Spinal cord (tissue), 10 donors: ENCODE data around the gene GPR137C. TPM values are rescaled to one million over a fixed set of nuclear protein-coding genes. Genes with fewer than 3 reads are reported as not detected.

Experiments used
- DNase-seq, 6 donors: peaks; one replicate each; pipeline versions ENCODE4 v3.0.0 to v3.0.0-alpha.2; 2013 to 2015; ENCODE audit warnings: low spot score in 6 of 6, low read depth in 4 of 6
- H3K27ac ChIP-seq: one replicate; pipeline ENCODE4 v1.5.1; 2013; ENCODE audit warnings: low read depth, low read length, control low read depth
- H3K27me3 ChIP-seq: one replicate; pipeline ENCODE4 v1.6.1; 2013; ENCODE audit warnings: low read length; ENCODE audit not compliant: control insufficient read depth, insufficient read depth
- H3K36me3 ChIP-seq: one replicate; pipeline ENCODE4 v1.6.1; 2013; ENCODE audit warnings: low read length; ENCODE audit not compliant: control insufficient read depth, insufficient read depth
- H3K4me1 ChIP-seq: one replicate; pipeline ENCODE4 v1.6.1; 2013; ENCODE audit warnings: low read length; ENCODE audit not compliant: control insufficient read depth, insufficient read depth
- H3K4me3 ChIP-seq: one replicate; pipeline ENCODE4 v1.5.1; 2013; ENCODE audit warnings: low read depth, low read length, control low read depth
- H3K9me3 ChIP-seq: one replicate; pipeline ENCODE4 v1.6.1; 2013; ENCODE audit warnings: low read length; ENCODE audit not compliant: control insufficient read depth, insufficient read depth
- WGBS: methylation state at CpG from one replicate; pipeline ENCODE4 v1.1.5; 2013; ENCODE audit warnings: missing lambda C conversion rate; ENCODE audit not compliant: insufficient coverage; 5-methylcytosine and 5-hydroxymethylcytosine counted together
- polyA plus RNA-seq, 2 donors: library from polyadenylated mRNA; unstranded; fragments of 120-200 nt; gene quantifications; one replicate each; pipeline ENCODE4 v1.2.1, GENCODE V29; 2013; ENCODE audit not compliant: insufficient read length in 2 of 2
- total RNA-seq, 2 donors: library from RNA; depleted of rRNA in 1 of 2; stranded (reverse); fragments of 120-200 nt in 1 of 2; fragments of >200 nt in 1 of 2; gene quantifications; one replicate each; pipeline versions ENCODE4 v1.2.3 to v1.2.4, GENCODE V29; 2013 to 2014
- donor health status: healthy.

Gene GPR137C
- total and polyA plus RNA-seq, 4 donors = 6.7 to 37.9 (median 29.5) TPM

DNA sequence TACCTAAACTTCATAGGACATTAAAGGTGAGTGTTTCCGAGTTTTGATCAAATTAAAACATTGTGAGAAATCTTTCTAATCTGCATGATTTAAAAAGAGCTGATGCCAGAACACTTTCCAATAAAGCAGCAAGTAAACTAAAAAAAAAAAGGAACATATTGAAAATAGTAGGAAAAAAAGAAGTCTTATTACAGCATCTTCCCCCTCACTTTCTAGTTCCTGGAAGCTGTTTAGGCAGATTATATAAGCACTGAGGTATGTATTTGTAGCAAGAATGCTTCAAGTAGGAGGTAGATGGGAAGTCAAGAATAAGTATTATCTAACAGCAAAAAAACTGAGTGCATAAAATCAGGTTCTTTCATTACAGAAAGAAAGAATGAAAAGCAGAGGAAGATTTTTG is 96.9 kb downstream of the GPR137C start:
- H3K36me3 ChIP-seq = peaks cover 12% of the 10 kb centered on the region
- no CpG with 5 or more reads among the region's 1 CpG for WGBS
- no peaks in the 10 kb centered on the region for H3K4me1 ChIP-seq
- H3K4me3 ChIP-seq = no peak overlapping the region
- no peak for DNase-seq
- H3K27me3 ChIP-seq = no peaks in the 10 kb centered on the region
- no peaks in the 10 kb centered on the region for H3K9me3 ChIP-seq
- no peak overlapping the region for H3K27ac ChIP-seq

DNA sequence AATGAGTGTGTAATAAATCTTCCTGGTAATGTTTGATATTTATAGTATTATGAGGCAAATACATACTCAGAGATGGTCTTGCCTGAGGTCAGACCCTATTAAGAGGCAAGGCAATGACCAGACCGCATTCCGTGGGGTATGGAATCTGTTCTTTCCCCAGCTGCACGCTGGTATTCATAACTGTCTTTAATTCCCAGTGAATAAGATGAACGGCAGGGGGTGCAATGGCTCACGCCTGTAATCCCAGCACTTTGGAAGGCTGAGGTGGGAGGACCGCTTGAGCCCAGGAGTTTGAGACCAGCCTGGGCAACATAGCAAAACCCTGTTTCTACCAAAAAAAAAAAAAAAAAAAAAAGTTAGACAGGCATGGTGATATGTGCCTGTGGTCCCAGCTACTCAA is 98.1 kb downstream of the GPR137C start:
- DNase-seq = no peak
- WGBS = 90% methylated on average over 3 of the region's 6 CpGs
- H3K36me3 ChIP-seq = peaks cover 9% of the 10 kb centered on the region
- H3K27me3 ChIP-seq = no peaks in the 10 kb centered on the region
- H3K27ac ChIP-seq = no peak overlapping the region
- no peaks in the 10 kb centered on the region for H3K4me1 ChIP-seq
- no peaks in the 10 kb centered on the region for H3K9me3 ChIP-seq
- no peak overlapping the region for H3K4me3 ChIP-seq

DNA sequence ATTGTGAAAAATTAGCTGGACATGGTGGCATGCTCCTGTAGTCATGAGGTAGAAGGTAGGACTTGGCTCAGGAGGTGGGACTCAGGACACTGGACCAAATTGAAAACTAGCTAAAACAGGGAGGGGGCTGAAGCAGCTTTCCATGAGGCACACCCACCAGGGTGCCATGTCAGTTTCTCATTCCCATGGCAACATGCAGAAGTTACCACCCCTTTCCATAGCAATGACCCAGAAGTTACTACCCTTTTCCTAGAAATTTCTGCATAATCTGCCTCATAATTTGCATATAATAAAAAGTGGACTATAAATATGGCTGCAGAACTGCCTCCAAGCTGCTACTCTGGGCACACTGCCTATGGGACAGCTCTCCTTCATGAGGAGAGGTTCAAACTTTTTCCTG is 104.3 kb downstream of the GPR137C start:
- no peak overlapping the region for H3K4me3 ChIP-seq
- H3K27me3 ChIP-seq = no peaks in the 10 kb centered on the region
- peaks cover 6% of the 10 kb centered on the region for H3K36me3 ChIP-seq
- H3K27ac ChIP-seq = no peak overlapping the region
- no peak for DNase-seq
- H3K9me3 ChIP-seq = no peaks in the 10 kb centered on the region
- H3K4me1 ChIP-seq = no peaks in the 10 kb centered on the region

DNA sequence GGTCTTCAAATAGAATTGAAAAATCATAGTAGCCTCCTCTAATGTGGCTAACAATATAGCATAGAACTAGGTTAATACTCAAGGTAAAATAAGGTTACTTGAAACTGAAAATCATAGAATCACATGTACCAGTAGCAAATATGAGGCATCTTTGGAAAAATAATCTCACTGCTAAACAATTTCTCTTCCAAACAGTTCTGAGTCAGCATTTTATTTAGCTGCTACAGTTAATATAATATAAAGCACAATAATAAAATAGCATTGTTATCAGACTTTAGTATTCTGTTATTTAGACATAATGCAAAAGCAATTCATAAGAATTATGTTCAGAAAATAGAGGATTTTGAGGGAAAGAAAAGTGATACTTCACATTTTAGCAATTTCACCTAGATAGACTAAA is 107.7 kb downstream of the GPR137C start:
- Histone ChIP-seq H3K27ac (no peak overlapping the region), H3K9me3 (no peaks in the 10 kb centered on the region), H3K36me3 (peaks cover 5% of the 10 kb centered on the region), H3K27me3 (no peaks in the 10 kb centered on the region), H3K4me1 (no peaks in the 10 kb centered on the region), H3K4me3 (no peak overlapping the region)
- no peak for DNase-seq

DNA sequence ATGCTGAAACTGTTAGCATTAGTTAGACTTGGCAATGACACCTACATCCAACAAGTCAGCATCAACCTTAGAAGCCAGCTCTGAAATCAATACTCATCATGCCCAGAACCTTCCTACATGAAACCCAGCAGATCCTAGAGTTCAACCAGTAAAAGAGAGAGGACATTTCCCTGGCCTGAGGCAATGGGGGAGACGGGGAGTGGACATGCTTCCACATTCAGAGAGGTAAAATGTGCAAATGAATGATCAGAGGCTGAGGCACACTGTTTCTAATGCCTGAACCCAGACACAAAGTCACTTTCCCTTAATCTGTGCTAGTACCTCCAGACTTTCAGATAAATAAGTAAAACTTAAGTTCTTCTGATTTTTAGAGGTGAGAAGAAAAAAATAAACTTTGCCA is 108.2 kb downstream of the GPR137C start:
- no peak overlapping the region for H3K4me3 ChIP-seq
- WGBS = no CpG with 5 or more reads among the region's 1 CpG
- no peak for DNase-seq

DNA sequence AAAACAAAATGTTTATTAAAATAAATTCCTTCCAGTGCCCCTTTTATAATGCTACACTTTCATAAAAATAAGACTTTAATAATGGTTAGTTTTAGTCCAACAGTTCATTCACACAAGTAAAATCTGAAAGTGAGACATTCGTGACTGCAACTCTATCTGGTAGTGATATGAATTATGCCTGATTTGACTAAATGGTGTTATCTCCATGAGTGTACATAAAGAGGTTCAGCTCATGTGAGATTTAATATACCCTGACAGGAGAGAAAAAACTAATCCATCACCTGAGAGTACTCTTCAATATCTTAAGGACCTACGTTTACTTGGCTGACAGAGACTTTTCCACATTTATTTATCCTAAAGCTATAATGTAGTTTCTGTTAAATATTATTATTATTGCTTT is 108.7 kb downstream of the GPR137C start:
- no peaks in the 10 kb centered on the region for H3K9me3 ChIP-seq
- no peak overlapping the region for H3K27ac ChIP-seq
- WGBS = no CpG with 5 or more reads among the region's 2 CpGs
- no peak for DNase-seq
- H3K4me3 ChIP-seq = no peak overlapping the region
- no peaks in the 10 kb centered on the region for H3K27me3 ChIP-seq
- H3K36me3 ChIP-seq = peaks cover 5% of the 10 kb centered on the region
- H3K4me1 ChIP-seq = no peaks in the 10 kb centered on the region

More for the DNA sequence above, 108.2 kb downstream of the GPR137C start:
- no peaks in the 10 kb centered on the region for H3K9me3 ChIP-seq
- no peaks in the 10 kb centered on the region for H3K27me3 ChIP-seq
- H3K27ac ChIP-seq = no peak overlapping the region
- H3K36me3 ChIP-seq = peaks cover 5% of the 10 kb centered on the region
- H3K4me1 ChIP-seq = no peaks in the 10 kb centered on the region

DNA sequence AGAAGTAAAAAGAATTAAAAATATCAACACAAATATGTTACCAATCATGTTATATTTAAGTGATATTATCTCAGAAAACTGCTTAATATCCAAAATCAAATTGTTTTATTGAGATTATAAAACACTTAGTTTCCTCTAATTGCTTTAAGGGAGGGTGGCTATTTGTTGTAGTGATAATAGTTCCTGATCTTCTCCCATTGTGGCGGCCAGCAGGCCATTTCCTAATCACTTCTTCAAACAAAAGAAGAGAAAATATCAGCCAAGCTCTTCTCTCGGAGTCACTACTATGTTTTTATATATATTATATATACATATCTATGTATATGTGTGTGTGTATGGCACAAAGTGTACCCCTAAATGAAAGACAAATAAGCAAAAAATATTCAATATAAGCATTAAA is 111.2 kb downstream of the GPR137C start:
- peaks cover 6% of the 10 kb centered on the region for H3K36me3 ChIP-seq
- WGBS = no CpG with 5 or more reads among the region's 2 CpGs
- no peaks in the 10 kb centered on the region for H3K27me3 ChIP-seq

DNA sequence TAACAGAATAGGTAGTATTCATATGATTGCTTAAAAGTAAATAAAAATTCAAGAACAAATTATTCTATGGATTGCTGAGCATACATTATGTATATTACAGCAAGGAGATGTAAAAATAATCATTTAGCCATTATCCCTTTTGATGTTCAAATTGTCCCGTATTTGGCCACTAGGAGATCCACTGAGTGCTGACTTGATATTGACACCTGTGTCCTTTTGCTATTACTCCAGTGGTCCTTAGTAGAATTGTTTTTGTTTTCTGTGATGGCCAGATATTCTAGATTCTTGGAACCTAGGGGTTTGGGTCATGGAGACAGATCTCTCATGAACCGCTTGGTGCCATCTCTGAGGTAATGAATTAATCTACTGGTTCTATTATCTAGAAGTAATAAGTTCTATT is 126.0 kb downstream of the GPR137C start:
- no peak for DNase-seq
- Histone ChIP-seq H3K36me3 (peaks cover 17% of the 10 kb centered on the region), H3K27me3 (no peaks in the 10 kb centered on the region), H3K4me3 (no peak overlapping the region), H3K9me3 (no peaks in the 10 kb centered on the region), H3K4me1 (no peaks in the 10 kb centered on the region), H3K27ac (no peak overlapping the region)
- WGBS = no CpG with 5 or more reads among the region's 2 CpGs

More for the DNA sequence above, 111.2 kb downstream of the GPR137C start:
- Histone ChIP-seq H3K4me1 (no peaks in the 10 kb centered on the region), H3K27ac (no peak overlapping the region), H3K9me3 (no peaks in the 10 kb centered on the region), H3K4me3 (no peak overlapping the region)
- DNase-seq = no peak

DNA sequence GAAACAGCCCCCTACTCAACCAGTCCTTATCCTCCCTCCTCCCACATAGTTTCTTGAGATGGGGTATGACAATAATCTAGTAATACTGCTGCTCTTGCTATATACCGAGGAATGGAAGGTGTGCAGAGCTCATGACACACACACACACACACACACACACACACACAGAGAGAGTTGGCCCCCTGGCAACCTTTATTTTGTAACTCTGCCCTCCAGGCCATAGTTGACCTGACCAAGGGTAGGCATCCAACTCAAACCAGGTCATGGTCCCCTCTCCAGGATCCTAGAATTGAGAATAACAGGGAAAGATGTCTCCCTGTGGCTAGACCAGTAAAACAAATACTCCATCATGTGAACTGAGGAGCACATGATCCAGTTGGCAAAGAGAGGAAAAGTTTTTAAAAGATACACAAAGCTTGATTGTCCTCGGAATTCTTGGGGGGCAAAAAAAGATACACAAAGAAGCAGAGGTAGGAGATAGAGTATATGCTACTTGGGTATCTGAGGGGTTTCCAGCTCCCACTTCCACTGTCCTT is 131.4 kb downstream of the GPR137C start:
- H3K27me3 ChIP-seq = no peaks in the 10 kb centered on the region
- no peaks in the 10 kb centered on the region for H3K9me3 ChIP-seq
- no peak for DNase-seq
- no peak overlapping the region for H3K4me3 ChIP-seq
- H3K27ac ChIP-seq = no peak overlapping the region
- H3K4me1 ChIP-seq = no peaks in the 10 kb centered on the region
- peaks cover 2% of the 10 kb centered on the region for H3K36me3 ChIP-seq
- WGBS = no CpG with 5 or more reads among the region's 2 CpGs

DNA sequence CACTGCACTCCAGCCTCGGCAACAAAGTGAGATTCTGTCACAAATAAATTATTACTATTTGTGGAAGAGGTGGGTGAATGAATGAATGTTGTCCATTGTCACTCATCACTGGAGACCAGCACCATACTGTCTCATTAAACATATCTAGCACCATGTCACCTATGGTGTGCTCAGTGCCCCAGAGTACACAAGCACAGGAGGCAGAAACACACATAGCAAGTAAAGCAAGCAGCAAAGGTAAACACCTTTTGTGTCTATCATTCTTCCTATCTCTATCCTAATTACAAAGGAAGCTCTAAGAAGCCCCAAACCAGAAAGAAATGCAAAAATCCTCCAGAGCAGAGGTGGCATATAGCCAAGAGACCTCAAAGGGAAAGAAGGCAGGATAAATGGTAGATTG is 133.5 kb downstream of the GPR137C start:
- H3K36me3 ChIP-seq = peaks cover 2% of the 10 kb centered on the region
- no peak overlapping the region for H3K27ac ChIP-seq
- H3K27me3 ChIP-seq = no peaks in the 10 kb centered on the region
- no peak overlapping the region for H3K4me3 ChIP-seq
- no CpG with 5 or more reads among the region's 1 CpG for WGBS
- no peak for DNase-seq
- H3K9me3 ChIP-seq = no peaks in the 10 kb centered on the region
- H3K4me1 ChIP-seq = no peaks in the 10 kb centered on the region
